GM19452 (cell line): ENCODE results near the gene P2RY14.

Experiments
- ATAC-seq: cut with Tn5 transposase; IDR thresholded peaks from one replicate; pipeline ENCODE4 v1.9.1; 2021; ENCODE audit not compliant: unreplicated experiment

P2RY14 gene

DNA sequence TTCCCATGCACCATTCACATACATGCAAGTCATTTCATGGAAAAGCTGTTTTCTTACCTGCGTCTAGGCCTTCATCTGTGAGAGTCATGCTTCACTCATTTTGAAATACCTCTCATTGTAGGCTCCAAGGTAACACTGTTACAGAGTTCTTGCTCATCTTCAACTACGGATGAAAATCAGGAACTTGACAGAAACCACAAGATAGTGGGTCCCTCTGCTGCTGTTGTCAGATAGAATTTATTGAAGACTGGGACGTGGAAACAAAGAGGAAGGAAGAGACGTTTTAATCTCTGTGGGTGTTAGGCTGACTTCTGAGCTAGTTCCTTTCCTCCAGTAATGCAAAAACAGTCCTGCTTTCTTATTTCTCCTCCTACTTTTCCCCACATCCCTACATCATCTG, at the start of gene P2RY14:
Gene P2RY14, minus strand, starts transcription at position 313 of the 400 bp plus-strand sequence. CDS start 64,226 bp downstream, outside the sequence.
- ATAC-seq = no peak

DNA sequence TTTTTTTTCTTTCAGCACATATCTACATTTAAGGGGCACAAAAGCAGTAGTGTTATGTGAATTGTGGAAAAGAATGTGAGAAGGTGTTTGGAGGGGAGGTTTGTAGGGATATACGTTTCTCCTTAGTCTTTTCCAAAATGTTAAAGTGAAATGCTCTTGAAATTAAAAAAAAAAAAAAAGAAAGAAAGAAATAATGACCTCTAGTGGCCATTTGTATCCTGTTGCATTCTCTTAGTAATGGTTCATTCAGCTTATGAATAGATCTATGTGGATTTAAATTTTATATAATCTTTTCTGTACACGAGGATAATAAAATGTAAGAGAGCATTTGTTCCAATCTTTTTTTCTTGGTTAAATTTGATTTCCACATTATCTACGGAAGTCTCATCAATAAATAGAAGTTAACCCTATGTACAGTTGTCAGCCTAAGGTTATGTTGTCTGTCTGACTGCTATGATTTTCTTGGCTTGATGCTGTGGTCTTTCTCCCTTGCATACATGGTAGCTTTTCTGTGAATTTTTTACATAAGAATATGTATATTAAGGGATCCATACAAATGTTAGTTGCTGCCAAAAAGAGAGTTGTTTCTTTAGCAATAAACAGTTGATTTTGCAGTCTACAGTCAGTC, 49.3 kb upstream of the P2RY14 start:
- ATAC-seq = no peak

DNA sequence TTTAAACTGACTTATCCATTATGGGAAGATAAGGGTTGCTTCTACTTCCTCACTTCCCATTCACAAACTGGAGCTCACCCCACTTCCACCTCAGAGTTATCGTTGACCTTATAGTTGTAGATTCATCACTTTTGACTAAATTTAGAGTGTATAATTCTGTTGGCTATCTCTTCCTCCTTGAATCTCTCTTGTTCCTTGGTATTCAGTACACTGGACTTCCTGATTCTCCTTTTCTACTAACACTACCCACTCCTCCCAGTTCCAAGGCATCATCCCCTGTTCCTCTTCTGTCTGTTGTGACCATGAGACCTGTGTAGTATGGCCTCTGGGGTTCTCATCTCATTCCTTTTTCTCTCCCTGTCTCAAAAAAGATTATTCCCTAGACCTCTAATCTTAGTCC, 44.2 kb upstream of the P2RY14 start:
- no peak for ATAC-seq

DNA sequence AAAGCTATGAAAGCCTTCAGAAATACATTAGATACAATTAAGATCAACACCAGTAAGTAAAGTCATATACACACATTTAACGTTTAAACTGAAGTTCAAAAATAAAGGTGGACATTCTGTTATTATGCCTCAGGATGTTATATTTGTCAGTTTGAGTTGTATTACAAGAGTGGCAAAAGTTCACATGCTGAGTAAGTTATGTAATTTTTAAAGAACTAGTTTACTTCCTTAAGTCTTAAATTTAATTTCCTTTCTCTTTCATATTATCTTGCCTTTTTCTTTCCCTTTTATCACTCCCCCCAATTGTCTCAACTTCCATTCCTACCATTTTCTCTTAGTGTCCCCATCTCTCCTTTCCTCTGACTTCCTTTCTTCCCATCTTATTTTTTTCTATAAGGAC, 43.2 kb upstream of the P2RY14 start:
- ATAC-seq = no peak

DNA sequence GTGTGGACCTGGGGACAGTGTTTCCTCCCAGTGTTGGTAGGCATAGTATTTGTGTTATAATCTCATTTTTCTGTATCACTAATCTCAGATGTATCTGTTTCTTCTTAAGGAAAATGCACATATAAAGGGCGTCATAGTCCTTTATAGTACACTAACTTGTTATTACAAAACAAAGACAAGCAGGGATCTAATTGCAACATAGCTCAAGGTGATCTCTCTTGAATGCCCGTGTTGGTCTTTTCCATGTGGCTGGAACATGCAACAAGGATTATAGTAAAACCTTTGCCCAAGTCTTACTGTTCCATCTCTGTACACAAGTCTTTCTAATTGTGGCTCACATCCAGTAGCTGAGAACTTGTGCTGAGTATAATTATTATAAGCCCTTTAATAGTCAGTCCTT, 41.8 kb upstream of the P2RY14 start:
- no peak for ATAC-seq

GRCh38 chr3:151319628-151320027, 41.3 kb upstream of the P2RY14 start:
- ATAC-seq = no peak

GRCh38 chr3:151318991-151319390, 40.6 kb upstream of the P2RY14 start:
- ATAC-seq = no peak

DNA sequence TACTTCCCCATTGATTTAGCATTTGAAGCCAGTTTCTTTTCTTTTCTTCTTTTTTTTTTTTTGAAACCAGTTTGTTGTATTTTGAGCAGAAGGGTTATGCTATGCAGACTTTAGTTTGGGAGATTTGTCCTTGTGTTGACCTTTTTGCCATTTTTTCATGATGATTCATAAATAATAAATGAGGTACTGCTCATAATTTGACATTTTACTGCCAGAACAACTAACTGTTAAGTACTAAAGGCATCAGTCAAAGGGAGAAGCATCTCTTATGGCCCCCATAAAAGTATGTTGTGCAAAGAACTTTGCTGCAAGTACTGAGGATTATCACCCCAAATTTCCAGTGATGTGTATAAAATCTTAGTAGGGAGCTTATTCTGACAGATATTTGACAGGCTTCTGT, 40.0 kb upstream of the P2RY14 start:
- no peak for ATAC-seq

- no peak for ATAC-seq
Observed at GRCh38 chr3:151316267-151316991, 38.1 kb upstream of the P2RY14 start, which contains the start of gene GPR87. GPR87 (minus strand) TSS chr3:151316820; CDS start chr3:151300100, 16,720 bp downstream.

GRCh38 chr3:151315846-151316245, 37.5 kb upstream of the P2RY14 start:
- no peak for ATAC-seq

DNA sequence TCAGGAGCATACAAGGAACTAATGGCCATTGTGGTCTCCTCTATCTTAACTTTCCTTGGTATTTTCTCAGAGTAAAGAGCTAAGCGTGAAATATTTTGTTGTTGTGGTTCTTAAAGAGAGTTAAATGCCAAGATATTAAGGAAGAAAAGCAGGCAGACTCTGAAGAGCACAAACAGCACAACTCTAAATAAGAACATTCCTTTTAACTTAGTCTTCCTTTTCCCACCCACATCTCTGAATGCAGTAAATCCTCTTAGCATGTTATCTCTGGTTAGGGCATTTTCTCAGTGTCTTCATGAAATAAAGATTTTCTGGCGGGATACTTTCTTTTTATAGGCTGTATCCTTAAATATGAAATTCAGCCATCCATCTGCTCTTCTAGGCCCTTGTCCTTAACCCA, 36.8 kb upstream of the P2RY14 start:
- no peak for ATAC-seq

GRCh38 chr3:151314593-151314992, 36.3 kb upstream of the P2RY14 start:
- ATAC-seq = no peak

GRCh38 chr3:151314137-151314536, 35.8 kb upstream of the P2RY14 start:
- no peak for ATAC-seq

DNA sequence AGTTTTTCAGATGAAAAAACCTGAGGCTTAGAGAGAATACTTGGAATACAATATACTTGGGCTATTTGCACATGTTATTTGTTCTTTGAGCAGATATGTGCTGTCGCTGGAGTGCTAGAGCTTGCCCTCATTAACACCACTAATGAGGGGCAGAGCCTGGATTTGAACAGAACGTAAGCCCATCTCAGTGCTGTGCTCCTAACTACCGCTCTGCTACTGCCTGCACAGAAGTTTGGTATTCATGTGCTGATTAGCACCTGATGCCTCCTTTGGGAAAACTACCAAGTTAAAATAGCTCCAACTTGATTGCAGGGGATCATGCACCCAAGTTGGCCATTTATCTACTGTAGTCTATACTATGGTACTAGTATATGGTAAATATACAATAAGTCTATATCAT, 34.6 kb upstream of the P2RY14 start:
- ATAC-seq = no peak

DNA sequence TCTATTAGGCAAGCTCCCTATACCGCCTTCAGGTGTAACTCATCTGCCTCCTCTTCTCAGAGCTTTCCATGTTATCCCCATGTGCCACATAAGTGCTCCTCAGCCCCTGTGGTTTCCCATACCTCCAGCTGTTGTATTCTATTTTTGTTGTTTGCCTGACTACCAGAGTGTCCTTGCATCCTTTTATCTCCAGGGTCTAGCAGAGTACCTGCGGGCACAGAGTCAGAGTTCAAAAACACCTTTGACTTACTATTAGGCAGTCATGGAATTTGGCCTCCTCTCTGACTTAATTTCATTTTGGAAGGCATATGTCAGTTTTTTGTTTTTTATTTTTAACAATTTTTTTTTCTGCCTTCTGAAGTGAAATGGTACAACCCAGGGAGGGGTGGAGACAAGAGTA, 31.2 kb upstream of the P2RY14 start:
- ATAC-seq = no peak

- ATAC-seq = no peak
Observed at GRCh38 chr3:151307583-151308488, 29.5 kb upstream of the P2RY14 start.

DNA sequence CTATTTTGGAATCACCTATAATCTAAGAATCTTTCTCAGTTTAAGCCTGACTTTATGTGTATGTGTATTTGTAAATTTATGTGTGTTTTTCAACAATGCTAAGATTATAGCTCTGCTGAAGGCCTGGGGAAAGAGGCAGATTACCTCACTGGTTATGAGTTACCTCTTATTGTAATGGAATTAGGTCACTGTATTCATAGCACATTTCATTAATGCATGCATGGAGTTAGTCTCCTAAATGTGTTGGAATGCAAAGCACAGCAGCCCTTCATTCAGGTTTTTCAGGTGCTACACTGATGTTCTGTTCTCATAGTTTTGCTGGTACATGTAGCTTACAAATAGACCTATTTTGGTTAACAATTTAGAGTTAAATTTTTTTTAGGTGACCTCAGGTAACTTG, 28.8 kb upstream of the P2RY14 start:
- no peak for ATAC-seq

GRCh38 chr3:151306168-151306810, 27.9 kb upstream of the P2RY14 start:
- no peak for ATAC-seq

DNA sequence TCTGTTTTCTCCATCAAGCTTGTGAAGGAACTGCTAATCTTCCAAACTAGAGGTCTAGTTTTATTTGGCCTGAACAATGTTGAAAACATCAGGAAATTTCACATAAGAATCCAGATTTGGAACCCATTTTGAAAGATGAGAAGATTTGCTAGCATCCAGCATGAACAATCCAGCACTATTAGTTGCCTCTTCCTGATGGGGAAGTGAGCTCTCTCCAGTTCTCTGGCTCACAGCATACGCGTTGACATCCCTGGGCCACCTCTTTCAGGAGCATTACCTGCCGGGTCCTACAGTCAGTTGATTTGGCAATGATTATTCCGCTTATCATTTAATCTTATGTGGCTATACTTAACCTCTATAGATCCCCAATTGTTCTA, 27.4 kb upstream of the P2RY14 start:
- ATAC-seq = no peak

- no peak for ATAC-seq
Observed at GRCh38 chr3:151305060-151305774, 26.9 kb upstream of the P2RY14 start.

DNA sequence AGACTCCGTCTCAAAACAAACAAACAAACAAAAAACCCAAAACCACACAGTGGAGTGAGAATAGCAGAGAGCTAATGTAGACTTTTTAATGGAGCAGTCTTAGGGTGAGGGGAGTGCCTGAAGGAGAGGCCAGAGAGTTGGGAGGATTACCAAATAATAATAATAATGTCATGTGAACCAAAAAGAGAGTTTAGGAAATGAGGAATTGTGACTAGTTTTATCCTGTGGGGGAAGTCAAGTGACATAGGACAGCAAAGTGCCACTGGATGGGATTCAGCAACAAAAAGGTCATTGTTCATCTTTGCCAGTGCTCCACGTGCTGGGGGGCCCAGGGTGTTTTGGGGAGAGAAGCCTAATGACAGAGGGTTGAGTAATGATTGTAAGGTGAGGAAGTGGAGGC, 25.4 kb upstream of the P2RY14 start:
- no peak for ATAC-seq
